ENCODE results near the gene C2orf81.
"Not testable (repeated sequence)": the region's sequence is repeated elsewhere in the genome, so short reads cannot be mapped to it uniquely, and the experiment has no call there.

The C2orf81 gene

GRCh38 chr2:74442483-74443297, 21.3 kb upstream of the C2orf81 start:
- DNase-seq = not testable (repeated sequence)

GRCh38 chr2:74441690-74442482, 20.5 kb upstream of the C2orf81 start, which contains the start of gene RTKN:
TSS of gene RTKN (minus strand) at chr2:74441937. CDS start at chr2:74441816, 121 bp downstream.
- DNase-seq = peak; percentile 22

GRCh38 chr2:74441170-74441689, 19.8 kb upstream of the C2orf81 start:
- no peak for DNase-seq

GRCh38 chr2:74440378-74441169, 19.2 kb upstream of the C2orf81 start:
- DNase-seq = peak; percentile 64

- DNase-seq = no peak
Measured at GRCh38 chr2:74439803-74440377, 18.5 kb upstream of the C2orf81 start.

- no peak for DNase-seq
Measured at GRCh38 chr2:74439373-74439772, 18.0 kb upstream of the C2orf81 start.

GRCh38 chr2:74438248-74438647, 16.8 kb upstream of the C2orf81 start:
- DNase-seq = no peak

GRCh38 chr2:74436848-74437695, 15.7 kb upstream of the C2orf81 start:
- no peak for DNase-seq

- no peak for DNase-seq
Measured at GRCh38 chr2:74436111-74436805, 14.8 kb upstream of the C2orf81 start.

GRCh38 chr2:74430502-74430901, 9.1 kb upstream of the C2orf81 start:
- no peak for DNase-seq

- no peak for DNase-seq
Measured at GRCh38 chr2:74429487-74430451, 8.3 kb upstream of the C2orf81 start.

- DNase-seq = no peak
Measured at GRCh38 chr2:74428675-74429074, 7.3 kb upstream of the C2orf81 start.

- no peak for DNase-seq
Measured at GRCh38 chr2:74427551-74427950, 6.1 kb upstream of the C2orf81 start.

GRCh38 chr2:74426181-74426758, 4.9 kb upstream of the C2orf81 start:
- DNase-seq = no peak

- DNase-seq = no peak
Measured at GRCh38 chr2:74425523-74425922, 4.1 kb upstream of the C2orf81 start.

- no peak for DNase-seq
Measured at GRCh38 chr2:74424995-74425406, 3.6 kb upstream of the C2orf81 start.

- no peak for DNase-seq
Measured at GRCh38 chr2:74424139-74424992, 2.9 kb upstream of the C2orf81 start.

Data from stimulated activated CD4-positive, alpha-beta T cell treated with anti-CD3 and anti-CD28 coated beads, Interleukin-1b, Interleukin-23, amount 100 ng/mL, for 48 hours (primary cell).